Measurements from ENCODE around the gene PDGFRB.

Gene PDGFRB

GRCh38 chr5:150080696-150081435 is 74.8 kb downstream of the PDGFRB start:
- no peak for DNase-seq

GRCh38 chr5:150079909-150080461 is 75.7 kb downstream of the PDGFRB start:
- no peak for DNase-seq

- DNase-seq = no peak
Observed at GRCh38 chr5:150078802-150079689, 76.6 kb downstream of the PDGFRB start.

GRCh38 chr5:150077996-150078801 is 77.4 kb downstream of the PDGFRB start:
- no peak for DNase-seq

DNA sequence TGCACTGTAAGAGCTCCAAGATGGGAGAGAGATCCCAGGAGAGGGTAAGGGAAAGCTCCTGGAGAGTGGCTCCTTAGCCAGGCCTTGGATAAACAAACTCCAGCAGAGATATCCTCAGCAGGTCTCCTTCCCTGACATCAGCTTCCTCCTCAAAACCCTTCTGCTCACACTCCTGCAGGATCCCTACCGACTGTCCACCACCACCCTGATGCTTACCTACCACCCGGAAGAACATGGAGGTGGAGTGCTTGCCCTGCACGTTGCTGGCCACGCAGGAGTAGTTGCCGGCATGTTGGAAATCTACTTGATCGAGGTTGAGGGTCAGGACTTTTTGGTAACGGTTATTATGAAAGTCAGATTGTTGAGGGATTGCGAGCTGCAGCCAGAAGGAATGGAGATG is 78.6 kb downstream of the PDGFRB start:
- DNase-seq = peak; percentile 17

DNA sequence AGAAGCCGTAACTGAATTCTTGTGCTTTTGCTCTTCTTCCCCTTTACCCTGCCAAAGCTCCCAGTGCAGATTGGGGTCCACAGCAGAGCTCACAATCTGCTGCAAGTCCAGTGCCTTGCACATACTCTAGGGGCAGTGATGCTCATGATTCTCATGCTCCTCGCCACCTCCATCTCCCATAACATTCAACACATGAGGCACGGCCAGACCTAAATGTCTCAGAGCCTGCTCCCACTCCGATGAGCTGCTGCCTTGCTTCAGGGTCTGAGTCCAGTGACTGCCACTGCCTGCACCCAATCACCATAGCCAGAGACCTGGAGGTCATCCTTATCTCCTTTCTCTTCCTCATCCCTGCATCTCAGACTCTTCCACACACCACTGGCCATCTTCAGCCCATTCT is 79.8 kb downstream of the PDGFRB start:
- DNase-seq = peak; percentile 36

GRCh38 chr5:150075233-150075632 is 80.4 kb downstream of the PDGFRB start:
- peak; percentile 29 for DNase-seq

DNA sequence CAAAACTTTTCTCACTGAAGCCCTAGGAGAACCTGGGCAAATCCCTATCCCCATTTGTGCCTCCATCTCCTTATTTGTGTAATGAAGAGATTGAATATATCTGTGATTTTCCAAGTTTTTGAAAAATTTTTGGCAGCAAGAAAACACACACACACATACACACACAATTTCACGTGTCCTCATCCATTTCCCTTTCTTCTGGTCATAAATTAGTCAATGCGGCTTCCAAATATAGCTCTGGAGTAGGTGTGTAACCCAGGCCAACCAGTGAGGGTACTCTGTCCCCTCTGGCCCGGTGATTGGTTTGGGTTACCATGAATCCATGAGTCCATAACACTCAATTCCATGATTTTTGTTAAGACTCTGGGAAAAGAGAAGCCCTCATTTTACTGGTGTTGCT is 82.0 kb downstream of the PDGFRB start:
- no peak for DNase-seq

DNA sequence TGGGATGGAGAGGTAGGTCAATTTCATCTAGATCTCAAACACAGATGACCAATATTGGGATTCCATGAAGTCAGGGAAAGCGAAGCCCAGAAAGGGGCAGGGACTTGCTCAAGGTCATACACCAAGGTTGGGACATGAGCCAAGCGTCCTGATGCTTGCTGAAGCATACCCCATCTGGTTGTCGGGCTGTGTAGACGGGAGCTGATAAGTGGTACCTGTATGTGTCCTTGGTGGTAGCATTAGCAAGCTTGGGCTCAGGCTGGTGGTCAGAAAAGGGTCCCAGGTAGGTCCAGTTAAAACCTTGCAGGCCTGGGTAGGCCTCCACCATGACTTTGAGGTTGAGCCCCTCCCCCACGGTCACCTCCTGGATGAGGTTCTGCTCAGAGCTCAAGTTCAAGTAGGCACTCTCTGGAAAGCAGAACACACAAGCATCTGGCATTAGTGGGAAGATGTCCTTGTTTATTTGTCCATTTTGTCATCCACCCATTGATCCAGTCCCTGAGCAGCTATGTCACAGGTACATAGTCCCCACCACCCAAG is 82.5 kb downstream of the PDGFRB start:
- peak; percentile 26 for DNase-seq

DNA sequence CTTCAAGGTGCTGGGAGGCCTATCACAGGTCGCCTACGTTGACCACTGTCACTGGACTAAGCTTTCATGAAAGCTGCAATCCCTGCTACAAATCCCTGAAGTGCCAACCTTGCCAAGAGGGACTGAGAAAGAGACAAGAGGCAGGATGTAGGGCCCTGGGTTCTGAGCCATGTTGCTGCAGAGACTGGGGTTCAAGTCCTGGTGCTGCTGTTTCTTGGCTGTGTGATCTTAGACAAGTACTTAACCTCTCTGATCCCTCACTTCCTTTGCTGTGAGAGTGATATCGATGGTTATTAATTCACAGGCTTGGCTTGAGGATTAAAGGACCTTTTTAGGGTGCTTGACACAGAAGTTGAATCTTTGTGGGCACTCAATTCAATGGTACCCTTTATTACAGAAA is 84.8 kb downstream of the PDGFRB start:
- DNase-seq = peak; percentile 32

- peak; percentile 45 for DNase-seq
Observed at GRCh38 chr5:150069672-150070627, 85.7 kb downstream of the PDGFRB start.

GRCh38 chr5:150068961-150069645 is 86.5 kb downstream of the PDGFRB start:
- DNase-seq = no peak

- DNase-seq = no peak
Observed at GRCh38 chr5:150068472-150068871, 87.2 kb downstream of the PDGFRB start.

DNA sequence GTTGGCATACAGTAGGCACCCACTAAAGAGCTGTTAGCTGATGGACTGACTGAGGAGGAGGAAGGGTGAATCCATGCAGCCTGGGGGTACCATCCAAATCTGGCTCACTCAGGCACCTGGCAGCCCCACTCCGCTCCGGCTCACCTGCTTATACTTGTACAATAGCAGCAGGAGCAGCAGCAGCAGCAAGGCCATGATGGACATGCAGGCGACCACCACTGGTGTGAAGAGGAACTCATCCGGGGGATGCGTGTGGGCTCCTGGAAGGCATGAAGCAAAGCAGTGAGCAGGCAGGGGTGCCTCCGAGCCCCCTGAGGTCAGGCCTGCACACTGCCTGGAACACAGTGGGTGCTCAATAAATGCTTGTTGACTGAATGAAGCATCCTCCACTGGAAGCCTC is 87.6 kb downstream of the PDGFRB start:
- DNase-seq = no peak

DNA sequence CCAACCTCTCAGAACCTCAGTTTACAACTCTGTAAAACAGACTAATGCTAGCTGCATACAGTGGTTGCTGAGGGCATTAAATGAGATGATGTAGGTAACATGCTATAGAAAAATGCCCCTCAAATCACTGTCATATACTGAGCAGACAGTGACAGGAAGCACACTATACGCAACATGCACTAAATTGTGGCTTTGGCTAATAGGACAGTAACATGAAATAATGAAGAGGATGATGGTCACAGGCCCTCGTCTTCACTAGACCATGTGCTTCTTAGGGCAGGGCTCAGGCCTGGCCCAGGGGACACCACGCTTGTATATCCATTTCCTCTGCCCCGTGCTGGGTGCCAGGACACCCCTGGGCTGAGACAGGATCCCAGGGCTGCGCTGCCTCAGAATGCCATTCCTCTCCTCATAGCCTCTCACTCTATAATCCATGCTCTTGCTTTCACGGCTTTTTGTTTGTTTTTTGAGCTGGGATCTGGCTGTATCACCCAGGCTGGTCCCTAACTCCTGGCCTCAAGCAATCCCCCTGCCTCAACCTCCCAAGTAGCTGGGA is 88.2 kb downstream of the PDGFRB start:
- DNase-seq = no peak

DNA sequence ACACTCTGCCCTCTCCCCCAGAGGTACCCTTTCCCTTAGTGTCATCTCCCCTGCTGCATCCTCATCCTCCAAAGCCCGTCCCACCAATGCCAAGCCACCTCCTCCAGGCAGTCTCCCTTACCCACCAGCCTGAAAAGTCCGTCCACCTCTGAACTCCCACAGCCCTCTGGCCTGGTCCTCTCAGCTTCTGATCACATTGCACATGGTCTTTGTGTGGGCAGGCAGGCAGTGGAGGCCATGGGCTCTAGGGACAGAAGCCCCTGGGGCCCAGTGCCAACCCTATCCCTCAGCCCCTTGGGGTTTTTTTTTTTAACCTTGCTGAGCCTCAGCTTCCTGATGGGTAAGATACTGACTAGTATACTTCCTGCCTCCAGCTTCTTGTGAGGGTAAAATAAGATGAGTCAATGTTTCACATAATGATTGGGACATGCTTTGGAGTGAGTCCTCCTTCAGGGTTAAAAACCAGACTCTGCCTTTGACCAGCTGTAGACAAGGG is 88.7 kb downstream of the PDGFRB start:
- DNase-seq = no peak

DNA sequence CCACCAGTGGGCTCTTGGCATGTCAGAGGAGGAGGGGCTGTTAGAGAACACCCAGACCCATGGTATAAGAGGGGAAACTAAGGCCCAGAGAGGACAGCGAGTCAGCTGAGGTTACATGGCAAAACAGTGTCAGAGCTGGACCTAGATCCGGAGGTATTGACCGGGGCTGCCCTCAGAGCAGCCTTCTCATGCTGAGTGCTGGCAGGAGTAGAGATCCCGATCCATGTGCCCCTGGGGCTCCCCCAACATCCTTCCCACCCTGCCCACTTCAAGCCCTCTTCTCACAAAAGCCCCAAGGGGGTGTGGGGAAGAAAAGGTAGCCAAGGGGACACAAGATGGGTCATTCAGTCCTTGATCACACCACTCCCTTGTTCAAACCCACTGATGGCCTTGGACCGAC is 89.2 kb downstream of the PDGFRB start:
- no peak for DNase-seq

DNA sequence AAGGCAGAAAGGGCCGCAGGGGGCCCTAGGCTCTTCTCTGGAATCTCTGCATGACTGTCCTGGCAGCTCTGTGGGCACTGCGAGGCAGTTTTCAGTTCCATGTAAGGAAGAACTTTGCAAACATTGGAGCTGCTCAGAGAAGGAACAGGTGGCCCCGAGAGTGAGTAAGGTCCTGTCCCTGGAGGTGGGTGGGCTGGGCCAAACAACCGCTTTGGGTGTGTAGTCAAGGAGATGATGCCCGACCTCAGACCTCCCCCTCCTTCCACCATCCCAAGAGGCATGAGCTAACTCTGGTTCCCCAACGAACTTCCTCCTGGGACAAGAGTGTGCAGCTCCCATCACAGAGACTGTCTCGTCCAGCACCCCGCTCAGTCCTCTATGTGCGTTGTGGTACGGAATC is 89.8 kb downstream of the PDGFRB start:
- no peak for DNase-seq

GRCh38 chr5:150065346-150065745 is 90.3 kb downstream of the PDGFRB start:
- no peak for DNase-seq

- DNase-seq = no peak
Observed at GRCh38 chr5:150064681-150065220, 90.9 kb downstream of the PDGFRB start.
